ENCODE results near the gene ADM2.

ADM2 gene

DNA sequence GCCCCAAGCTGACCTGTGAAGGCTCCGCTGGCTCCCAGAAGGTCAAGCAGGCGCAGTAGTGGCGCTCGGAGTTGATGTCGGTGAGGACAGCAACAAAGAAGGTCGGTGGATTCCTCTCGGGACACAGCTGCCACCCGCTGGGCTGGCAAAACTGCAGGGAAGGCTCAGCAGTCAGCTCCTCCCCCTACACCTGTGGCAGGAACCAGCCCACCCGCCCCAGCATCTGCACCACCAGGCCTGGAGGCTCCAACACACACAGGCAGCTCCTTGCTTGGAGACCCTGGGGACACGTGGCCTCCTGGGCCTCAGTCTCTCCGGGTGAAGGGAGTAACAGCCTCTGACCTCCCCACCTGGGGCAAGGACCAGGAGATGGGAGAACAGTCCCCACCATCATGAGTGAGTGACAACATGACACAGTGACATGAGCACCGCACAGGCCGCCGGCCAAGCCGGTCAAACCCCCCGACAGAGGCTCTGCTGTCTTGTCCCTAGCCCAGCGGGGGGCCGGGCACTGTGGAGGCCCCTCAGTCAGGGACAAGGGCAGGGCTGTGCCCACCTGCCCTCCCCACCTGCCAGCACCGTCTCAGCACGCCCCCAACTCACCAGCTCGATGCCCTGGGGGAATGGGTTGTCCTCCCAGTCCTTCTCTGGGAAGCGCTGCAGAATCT is 13.4 kb upstream of the ADM2 start:
- no peak for DNase-seq (ENCODE audit: low read depth)

DNA sequence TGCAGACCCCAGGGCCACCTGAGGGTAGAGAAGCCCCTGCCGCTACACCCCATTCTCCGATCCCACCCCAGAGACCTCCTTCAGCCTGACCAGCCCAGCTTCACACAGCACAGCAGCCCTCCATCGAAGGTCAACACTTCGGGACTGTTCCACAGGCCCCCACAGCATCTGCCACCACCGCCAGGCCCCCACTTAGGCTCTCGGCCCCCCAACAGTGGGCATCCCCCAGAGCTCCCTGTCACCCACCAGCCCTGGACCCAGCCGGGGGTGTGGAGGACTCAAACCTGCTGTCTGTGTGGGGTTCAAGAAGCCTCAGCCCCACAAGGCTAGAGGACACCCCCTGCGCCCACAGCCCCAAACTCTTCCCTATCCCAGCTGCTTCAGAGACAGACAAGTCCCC is 12.7 kb upstream of the ADM2 start:
- no peak for DNase-seq (ENCODE audit: low read depth)

DNA sequence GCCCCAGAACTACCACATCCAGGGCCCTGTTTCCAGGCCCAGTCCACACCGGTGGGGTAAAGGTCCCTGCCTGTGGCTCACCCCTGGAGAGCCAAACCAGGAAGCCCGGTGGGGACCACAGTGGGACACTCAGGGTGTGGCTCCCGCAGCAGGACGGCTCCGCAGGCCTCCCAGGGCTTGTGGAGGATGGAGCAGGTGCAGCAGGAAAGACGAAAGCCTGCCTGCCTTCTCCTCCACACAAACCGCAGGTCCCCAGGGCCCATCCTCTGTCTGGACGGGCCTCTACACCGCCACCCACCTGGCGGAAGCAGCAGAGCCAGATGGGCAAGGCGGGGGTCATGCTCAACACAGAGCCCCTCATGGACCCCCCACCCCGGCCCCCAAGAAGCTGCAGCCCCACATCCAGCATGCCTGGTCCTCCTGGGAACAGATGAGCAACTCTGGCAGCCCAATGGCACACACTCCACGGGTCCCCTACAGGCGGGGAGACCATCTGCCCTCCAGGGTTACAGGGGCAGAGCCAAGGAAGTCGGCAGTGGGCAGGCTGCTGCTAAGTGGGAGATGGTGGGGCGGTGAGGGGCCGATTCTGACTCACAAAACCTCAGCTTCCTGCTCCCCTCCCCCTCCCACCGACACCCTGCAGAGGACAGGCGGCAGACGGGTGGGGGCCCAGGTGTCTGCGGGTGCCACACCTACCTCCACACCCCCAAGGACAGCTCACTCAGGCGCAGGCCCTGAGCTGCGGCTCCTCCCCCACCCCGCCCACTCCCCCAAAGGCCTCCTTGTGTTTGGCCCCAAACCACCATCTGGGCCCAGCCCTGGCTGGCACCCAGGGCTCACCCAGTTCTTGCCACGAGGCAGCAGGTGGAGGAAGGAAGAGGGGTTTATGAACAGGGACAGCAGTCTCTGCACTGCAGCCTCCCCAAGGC is 11.7 kb upstream of the ADM2 start:
- peak; percentile 99 for DNase-seq (ENCODE audit: low read depth)

DNA sequence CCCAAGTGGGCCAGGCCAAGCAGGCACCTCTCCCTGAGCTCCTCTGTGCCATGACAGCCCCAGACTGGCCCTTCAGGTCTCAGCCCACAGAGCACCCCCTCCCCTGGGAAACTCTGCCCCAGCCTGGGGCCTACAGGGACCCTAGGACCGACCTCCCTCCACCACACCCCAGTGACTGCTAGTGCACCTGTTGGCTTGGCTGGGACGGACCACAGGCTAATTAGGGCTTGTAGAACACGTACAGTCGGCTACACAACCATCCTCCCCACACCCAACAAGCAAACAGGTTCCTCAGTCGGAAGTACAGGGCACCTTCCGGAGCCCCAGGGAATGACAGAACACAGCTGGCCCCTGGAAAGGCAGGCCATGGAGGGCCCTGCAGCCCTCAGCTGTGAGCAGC is 10.9 kb upstream of the ADM2 start:
- no peak for DNase-seq (ENCODE audit: low read depth)

DNA sequence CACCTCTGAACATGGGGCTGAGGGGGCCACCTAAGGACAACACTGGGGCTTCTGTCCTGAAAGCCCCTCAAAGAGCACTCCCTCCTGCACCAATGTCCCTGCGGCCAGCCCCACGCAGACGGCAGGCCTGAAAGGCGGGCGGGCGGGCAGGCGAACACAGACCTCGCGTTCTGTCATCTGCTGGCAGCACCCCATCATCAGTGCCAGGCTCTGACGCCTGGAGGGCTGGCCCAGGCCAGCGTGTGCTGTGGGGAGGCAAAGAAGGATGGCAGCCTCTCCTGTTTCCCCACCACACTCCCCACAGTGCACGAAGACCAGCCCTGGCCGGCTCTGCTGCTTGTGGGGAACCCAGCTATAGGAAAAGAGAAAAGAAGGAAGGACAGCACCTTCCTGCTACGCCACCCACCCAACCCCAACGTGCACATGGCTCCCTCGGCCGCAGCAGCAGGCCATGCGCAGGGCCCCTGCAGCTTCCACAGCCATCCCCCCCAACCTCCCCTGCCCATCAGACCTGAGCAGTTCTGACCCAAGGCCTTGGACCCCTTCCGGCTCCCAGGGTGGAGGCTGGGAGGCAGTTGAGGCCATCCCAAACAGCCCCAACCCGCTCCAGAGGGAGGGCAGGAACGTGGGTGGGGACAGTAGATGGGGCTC is 10.0 kb upstream of the ADM2 start:
- no peak for DNase-seq (ENCODE audit: low read depth)

DNA sequence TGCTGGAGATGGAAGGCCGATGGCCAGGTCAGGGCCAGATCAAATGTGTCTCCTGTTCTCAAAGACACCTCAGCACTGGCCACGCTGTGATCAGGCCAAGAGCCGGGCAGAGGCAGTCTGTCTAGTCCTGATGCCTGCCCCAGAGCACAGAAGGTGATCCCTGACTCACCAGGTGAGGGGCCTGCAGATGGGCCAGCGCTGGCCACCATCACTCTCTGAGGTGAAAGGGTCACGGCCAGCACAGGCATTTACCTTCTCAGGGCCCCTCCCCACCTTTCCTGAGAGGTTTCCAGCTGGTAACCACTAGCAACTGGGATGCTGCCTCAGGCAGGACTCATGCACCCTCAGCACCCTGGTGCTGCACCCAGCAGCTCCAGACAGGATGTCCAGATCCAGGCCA is 9.4 kb upstream of the ADM2 start:
- DNase-seq (ENCODE audit: low read depth), result no peak

DNA sequence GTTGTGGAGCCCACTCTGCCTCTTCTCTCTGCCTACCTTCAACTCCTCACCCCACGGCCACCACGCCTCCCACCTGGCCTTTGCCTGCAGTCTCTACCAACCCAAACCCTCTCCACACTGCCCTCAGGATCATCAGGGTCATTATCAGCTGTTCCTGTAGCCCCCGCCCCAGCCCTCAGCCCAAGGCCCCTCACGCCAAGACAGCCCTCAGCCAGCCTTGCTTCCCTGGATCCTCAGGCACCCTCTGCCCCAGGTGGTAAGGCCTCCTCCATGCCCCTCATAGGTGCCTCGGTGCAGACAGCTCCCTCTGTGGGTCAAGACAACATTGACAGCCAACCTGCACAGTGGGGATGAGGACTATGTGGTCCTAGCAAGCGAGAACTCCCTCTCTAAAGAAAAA is 8.3 kb upstream of the ADM2 start:
- peak; percentile 18 for DNase-seq (ENCODE audit: low read depth)

DNA sequence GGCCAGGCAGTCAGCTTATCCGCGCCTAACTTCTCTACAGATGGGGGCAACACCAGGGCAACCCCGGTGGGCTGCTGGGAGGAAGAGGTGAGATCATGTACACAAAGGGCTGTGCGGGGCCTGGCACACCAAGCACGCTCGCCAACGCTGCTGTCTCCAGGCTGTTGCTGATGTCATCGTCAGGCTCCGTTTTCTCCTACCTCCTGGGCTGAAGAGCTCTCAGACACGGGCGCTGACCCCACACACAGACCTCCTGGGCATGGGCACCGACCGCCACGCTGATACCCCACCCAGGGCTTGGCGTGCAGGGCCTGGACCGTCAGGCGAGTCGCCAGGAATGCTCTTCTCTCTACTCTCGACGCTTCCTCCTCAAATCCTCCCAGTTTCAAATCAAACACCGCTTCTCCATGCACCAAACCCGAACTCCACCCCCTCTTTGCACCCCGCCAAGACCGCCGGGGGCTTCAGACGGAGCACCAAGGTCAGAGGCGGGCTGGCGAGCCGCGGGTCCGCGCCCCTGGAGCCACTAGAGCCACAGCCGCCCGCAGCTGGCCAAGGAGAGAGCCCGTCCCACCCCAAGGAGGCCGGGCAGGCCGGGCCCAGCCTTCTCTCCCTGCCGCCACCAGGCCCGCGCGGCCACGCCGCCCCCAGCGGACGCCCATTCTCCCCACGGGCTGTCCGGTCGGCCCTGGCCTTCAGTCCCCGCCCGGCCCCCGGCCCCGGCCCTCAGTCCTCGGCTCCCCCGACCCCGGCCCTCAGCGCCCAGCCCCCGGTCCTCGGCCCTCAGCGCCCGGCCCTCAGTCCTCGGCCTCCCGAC is 7.3 kb upstream of the ADM2 start:
- DNase-seq (ENCODE audit: low read depth), result no peak

DNA sequence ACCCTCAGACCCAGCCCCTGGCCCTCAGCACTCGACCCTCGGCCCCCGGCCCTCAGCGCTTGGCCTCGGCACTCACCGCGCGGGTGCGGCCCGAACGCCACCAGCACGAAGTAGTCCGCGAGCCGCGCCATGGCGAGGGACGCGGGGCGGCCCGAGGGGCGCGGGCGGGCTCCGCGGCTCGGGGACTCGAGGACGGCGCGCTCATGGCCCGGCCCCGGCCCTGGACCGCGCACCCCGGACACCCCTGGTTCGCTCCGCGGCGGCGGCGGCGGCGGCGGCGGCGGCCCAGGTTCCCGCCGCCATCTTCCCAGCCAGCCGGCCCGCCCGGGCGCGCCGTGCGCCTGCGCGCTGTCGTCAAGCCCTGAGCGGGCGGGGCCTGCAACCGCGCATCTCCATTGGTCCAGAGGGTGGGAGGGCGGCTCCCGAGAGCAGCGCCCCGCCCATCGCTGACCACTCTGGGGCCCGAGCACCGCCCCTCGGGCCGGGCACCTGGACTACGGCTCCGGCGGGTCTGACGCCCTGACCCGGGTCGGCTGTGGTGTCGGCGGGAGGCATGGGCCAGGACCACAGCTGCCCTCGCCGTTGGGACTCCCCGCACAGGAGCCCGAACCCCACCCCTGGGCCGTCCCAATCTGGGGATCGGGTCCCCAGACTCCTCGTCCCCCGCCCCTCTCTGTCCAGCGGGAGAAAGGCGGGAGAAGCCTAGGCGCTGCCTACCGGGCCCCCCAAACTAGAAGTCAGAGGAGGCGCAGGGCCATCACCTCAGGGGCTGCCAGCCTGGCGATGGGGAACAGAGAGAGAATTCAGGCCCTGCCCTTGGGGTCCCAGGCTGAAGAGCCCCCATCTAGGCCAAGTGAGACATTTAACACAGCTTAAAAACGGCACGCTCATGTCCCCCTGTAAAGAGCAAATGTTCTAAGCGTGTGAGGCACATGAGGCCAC is 6.4 kb upstream of the ADM2 start, which contains the start of gene SBF1:
Gene SBF1, minus strand, starts transcription at position 326 of the 942 bp plus-strand sequence. Its CDS starts 195 bp downstream, at position 131.
- peak; percentile 75 for DNase-seq (ENCODE audit: low read depth)

DNA sequence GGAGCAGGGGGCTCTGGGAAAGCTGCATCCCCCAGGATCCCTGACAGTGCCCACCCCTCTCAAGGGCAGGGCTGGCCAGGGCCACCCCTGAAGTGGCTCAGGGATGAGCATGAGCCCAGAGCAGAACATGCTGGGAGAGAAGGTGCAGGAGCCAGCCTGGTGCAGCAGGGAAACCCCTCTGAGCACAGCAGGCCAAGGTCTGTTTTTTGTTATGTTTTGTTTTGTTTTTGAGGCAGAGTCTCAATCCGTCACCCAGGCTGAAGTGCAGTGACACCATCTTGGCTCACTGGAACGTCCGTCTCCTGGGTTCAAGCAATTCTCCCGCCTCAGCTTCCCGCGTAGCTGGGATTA is 5.7 kb upstream of the ADM2 start:
- no peak for DNase-seq (ENCODE audit: low read depth)

DNA sequence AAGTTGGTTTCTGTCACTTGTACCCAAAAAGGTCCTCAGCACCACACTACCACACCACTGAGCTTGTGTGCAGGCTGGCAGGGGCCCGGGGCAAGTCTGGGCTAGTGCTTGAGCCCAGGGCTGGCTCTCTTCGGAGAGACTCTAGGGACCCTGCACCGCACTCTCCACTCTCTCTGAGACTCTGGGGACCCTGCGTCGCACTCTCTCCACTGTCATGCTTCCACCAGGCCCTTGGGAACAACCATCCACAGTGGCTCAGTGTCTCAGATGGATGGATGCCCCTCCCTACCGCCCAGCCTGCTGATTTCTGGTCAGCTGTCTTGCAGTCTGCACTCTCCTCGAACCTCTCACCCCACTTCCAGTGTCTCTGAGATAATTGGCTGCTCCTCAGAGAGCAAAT is 4.5 kb upstream of the ADM2 start:
- no peak for DNase-seq (ENCODE audit: low read depth)

DNA sequence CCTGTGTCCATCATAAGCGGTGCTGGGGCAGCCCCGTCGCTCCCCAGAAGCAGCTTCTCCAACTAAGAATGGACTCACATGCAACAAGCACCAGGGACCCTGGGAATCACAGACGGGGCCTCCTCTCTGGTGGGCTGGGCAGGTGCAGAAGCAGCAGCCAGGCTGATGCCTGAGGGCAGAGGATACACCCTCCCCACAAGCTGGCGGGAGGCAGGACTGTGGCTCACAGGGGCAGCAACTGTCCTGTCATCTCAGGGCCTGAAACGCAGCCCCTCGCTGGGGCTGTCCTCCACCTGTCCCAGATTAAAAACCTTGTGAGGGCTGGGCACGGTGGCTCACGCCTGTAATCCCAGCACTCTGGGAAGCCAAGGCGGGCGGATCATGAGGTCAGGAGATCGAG is 3.4 kb upstream of the ADM2 start:
- DNase-seq (ENCODE audit: low read depth), result no peak

DNA sequence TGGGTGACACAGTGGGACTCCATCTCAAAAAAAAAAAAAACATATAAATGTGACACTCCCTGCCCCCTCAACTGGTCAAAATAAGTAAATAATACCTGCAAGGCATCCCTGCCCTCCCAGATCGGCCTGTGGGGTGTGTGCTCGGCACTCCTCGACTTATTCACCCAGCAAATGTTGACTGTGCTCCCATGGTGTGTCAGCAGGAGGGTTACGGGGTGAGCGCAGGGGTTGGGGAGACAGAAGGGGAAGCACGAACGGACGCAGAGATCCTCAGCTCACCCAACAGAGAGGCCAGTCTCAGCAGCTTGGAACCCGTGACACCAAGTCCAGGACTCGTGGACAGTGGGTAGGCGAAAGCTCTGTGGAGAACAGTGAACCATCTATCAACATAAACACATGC is 1.6 kb upstream of the ADM2 start:
- no peak for DNase-seq (ENCODE audit: low read depth)

DNA sequence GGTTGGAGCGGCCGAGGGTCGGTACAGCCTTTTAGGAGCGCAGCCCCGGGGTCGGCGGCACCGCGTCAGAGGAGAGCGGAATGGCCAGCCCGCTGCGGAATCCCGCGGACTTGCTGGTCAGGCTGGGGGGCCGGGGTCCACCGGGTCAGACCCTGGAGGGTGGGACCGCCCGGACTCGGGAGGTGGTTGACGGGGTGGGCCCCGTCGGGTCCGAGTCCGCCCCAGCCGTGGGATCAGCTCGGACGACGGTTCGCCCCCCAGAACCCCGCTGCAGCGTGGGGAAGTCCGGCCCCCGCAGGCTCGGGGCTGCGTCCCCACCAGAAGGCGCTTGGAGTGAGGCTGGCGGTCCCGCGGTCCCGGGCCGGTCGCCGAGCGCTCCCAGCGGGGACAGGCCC is 301 bp upstream of the ADM2 start:
- DNase-seq (ENCODE audit: low read depth), result no peak

DNA sequence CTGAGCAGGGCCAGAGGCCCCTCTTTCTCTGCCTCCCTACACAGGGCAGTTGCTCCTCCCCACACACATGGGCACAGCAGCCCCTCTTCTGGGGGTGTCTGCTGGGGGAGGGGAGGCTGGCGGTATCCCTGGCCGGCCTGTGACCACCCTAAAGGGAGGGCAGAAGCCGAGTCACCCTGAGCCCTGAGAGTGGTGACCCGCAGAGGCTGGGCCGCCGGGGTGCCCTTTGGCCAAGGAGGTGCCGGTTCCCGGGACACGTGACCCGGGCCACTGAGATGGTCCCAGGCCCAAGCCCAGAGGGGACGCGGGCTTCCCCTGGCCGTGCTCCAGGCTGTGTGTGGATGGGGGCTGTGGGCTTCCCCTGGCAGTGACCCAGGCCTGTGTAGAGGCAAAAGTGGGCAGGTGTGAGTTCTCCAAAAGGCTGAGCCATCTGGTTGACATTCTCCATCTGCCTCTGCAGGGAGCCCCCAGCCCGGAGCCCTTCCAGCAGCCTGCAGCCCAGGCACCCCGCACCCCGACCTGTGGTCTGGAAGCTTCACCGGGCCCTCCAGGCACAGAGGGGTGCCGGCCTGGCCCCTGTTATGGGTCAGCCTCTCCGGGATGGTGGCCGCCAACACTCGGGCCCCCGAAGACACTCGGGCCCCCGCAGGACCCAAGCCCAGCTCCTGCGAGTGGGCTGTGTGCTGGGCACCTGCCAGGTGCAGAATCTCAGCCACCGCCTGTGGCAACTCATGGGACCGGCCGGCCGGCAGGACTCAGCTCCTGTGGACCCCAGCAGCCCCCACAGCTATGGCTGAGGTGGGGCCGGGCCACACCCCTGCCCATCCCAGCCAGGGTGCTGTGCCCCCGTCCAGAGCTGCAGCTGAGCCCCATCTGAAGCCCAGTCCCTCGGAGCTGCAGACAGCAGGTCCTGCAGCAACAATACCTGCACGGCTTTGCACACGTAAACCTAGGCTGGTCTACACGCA is 1.0 kb downstream of the ADM2 start:
- DNase-seq (ENCODE audit: low read depth), result no peak

DNA sequence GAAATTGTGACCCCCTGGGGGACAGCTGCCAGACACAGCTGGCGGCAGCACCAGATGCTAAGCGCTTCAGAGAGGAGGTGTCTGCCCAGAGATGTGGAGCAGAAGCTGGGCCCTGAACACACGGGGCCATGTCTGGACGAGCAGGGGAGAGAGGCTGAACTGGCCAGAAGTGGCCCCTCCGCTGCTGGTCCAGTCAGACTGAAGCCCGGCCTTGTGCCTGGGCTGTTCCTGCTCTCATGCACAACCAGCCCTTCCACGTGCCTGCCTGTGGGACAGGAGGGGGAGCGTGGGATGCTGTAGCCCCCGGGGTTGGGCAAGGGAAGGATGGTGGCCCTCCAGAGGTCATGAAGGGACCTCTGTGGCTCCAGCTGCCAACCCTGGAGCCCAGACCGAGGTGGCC is 1.8 kb downstream of the ADM2 start:
- no peak for DNase-seq (ENCODE audit: low read depth)

DNA sequence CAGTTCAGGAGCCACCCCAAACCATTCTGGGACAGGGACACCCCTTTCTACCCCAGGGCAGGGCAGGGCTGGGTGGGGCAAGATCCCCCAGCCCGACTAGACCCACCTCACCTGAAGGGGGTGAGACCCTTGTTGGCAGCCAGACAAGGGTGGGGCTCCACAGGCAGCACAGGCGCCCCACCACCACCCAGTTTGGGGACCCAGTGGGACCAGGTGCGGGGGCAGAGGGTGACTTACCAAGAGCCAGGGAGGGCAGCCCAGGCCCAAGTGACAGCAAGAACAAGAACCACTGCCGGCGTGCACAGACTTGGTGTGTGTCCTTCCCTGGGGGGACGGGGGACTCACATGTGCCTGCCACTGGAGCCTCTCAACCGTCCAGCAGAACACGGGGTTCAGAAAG is 2.2 kb downstream of the ADM2 start:
- DNase-seq (ENCODE audit: low read depth), result no peak

DNA sequence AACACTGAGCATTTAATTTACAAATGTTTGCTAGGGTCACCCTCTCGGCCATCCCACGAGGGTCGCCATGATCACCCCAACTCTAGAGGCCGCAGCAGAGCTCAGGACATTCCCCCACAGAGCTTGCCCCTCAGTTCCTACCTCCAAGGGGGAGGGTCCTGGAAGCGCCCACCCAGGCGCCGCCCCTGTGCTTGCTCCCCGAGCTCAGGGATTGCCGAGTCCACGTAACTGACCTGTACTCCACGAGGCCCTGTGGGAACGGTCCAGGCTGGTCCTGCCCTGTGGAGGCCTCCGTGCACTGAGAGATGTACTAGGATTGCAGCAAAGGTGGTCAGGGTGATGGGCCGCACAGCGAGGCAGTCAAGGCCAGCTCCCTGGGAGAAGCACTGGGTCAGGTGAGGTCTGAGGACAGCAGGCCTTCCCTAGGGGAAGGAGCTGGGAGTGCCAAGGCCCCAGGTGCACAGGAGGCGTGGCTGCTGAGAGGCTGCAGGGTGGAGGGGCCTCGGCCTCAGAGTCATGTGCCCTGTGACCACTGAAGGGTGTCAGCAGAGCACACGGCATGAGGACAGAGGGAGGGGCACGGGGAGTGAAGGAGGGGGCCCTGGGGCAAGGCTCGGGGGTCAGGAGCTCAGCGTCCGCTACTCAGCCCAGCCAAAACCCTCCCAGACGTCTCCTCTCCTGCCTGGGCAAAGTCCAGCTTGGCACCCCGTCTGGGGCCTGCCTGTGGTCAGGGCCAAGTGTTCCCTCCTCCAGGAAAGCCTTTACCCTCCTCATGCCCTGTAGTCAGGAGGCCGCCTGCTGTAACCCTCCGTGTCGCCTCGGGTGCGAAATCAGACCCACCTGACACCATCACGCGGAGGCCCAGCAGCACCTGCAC is 2.9 kb downstream of the ADM2 start:
- DNase-seq (ENCODE audit: low read depth), result no peak
